ENCODE results near the gene LPAR1.
A peak's percentile ranks its signal among the peaks of the same experiment; 100 is the strongest.

Gene LPAR1

DNA sequence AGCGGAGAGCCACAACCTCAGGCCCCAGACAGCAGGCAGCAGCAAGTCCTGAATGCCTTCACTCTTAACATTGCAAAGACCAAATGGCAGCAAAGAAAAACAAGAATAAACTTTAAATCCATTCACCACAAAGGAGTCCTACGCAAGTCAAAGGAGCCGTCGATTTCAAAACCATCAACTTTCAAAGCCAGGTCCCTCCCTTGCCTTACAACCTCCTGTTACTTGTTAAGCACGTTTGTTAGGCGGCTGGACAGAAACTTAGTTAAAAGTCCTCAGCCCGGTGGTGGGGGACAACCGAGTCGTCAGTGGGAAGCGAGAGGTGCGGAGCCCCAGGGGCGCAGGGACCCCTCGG is 938 bp downstream of the LPAR1 start:
- DNase-seq: peak; percentile 13 to 44 (median 22)

DNA sequence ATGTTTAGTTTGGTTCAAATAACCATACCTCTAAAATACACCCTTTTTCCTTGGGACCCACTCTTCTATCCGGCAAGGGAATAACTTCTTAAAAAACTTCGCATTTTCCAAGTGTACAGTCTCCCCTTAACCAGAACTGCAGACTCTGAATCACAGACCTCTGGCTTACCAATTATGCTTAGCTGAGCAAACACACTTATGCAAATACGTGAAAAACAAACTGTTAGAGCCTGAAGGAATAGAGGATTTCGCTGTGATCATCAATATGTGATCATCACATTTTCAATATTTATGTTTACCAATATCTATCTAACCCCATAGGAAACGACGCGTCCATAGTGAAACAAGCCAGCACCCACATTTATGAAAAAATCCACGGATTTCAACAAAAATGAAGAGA is 1.3 kb downstream of the LPAR1 start:
- DNase-seq: peak in 2 of 4 experiments; percentile 13 to 20

DNA sequence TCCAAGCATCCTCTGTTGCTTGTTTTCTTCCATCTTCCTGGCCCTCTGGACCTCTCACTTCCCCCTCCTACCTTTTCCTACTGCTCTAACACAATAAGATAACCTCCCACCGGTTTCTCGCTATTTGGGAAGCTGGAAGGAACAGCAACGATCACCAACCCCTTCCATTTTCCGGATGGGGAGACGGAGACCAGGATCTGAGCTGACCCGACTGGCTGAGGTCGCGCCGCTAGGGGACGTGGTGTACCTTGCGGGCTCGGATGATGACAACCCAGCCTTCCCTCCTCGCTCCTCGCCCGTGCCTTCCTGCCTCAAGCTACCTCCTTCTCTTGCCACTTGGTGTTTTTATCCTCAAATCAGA is 1.9 kb downstream of the LPAR1 start:
- DNase-seq: peak; percentile 43 to 78 (median 66)

DNA sequence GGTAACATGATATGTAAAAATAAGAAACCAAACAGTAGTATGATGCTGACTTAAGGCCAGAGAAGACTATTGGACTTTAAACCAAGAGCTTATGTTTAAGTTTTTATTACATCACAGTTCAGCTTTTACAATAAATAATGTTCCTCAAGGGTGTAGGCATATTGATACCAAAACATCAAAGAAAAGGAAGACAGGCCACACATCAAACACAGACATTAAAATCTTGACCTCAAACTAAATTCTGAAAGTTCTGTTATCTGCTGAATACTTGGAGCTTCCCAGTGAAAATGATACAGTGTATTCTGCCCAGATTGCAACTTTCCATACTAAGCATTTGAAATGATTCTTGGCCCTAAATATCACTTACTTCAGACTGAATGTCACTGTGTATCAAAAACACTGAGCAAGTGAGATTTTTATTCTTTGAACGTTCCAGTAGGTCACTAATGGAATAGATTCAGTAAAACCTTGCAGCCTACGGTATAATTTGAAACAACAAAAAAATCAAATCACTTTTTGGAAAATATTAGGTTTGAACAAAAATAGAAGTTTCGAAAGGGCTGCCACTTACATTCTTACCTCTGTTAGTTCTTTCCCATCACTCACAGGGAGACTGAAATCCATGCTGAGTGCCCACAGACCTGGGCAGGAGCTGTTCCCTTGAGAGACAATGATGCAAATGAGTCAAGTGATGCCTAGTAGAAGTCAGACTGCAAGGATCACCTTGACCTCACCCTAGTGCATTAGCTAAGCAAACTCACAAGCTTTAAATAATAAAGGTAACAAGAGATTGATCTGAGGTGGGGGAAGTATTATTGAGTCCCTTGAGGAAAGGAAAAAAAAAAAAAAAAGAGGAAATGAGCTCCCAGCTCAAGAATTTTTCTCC is 2.5 kb downstream of the LPAR1 start:
- DNase-seq: no peak

DNA sequence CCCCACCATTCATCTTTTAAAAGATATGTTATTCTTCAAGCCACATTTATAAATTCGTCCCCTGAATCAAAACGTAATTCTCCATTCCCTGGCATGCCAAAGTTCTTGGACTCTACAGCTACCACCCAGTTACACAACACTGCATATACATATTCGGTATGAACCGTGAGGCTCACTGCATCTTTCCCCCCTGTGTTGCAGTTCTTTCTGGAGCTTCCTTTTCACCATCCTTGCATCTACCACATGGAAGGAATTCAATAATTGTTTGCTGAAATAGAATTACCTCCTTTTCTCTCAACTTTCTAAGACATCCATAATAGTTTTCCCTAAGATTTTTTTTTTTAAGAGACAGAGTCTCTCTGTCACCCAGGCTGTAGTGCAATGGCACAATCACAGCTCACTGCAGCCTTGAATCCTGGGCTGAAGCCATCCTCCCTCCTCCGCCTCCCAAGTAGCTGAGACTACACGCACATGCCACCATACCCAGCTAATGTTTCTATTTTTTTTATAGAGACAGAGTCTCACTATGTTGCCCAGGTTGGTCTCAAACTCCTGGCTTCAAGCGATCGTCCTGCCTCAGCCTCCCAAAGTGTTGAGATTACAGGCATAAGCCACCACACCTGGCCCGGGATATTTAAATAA is 3.3 kb downstream of the LPAR1 start:
- DNase-seq: peak in 2 of 4 experiments; percentile 5 to 10

DNA sequence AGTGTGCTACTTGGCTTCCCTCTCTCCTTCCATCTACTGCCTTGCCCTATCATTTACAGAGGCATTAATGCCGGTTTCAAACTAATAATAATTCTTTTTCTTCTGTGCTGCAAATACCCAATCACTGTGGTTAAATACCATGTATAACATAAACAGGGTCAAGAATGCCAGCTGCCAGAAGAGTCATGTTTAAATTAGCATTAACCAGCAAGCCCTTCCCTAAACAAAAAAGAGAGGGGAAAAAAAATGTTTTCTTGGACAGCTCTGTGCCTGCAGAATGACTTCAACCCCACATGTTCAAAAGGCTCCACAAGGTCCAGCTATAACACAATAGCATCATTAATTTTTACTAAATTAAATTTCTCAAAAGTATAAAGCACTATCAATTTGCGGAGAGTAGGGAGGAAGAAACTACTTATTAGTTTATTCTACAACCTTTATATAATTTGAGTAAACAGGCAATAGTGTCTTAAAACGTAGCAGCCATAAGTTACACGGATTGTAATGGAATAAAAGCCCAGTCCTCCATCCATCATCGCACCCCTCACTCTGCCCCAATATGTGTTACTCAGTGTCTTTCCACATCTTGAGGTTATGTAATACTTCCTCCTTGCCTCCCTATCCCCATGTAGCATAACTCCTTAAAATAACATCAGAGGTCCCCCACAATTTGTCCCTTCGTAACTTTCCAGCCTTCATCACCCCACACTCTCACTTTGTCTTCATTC is 3.9 kb downstream of the LPAR1 start:
- DNase-seq: peak in 2 of 4 experiments; percentile 36 to 42

DNA sequence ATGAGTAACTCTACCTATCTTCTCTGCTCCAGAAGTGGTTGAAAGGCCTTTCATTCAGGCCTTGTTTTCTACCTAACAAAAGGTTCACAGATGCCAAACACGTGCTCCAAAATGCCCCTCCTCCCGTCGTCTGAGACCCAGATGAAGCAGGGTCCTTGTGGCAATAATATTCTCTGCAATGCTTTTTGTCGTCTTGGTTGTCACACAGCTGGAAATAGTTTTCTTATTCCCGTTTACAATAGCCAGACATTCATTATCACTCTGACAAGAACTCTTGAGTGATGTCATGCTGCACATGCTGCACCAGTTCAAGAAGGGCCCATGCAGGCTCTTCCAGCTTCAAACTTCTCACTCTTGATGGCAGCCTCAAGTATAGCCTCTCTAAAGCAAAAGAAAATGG is 7.8 kb downstream of the LPAR1 start:
- DNase-seq: peak in 1 of 4 experiments; percentile 16

DNA sequence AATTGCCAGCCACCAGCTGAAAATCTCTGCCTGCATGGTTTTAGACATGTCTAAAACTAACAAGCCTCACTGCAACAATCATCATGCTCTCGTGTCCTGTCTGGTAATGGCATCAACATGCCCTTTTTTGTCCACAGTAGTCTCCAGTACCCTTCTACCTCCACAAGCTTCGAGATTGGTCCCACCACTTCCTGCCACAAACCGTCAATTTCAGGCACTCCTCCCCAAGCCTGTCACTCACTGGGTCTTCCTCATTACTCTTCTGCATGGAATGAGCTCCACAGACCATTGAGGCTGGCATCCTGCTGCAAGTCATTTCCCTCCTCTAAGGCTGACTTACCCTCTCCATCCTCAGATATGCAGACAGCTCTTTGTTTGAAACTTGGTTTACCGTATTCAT is 9.0 kb downstream of the LPAR1 start:
- peak in 3 of 4 experiments; percentile 24 to 32 (median 28) for DNase-seq

DNA sequence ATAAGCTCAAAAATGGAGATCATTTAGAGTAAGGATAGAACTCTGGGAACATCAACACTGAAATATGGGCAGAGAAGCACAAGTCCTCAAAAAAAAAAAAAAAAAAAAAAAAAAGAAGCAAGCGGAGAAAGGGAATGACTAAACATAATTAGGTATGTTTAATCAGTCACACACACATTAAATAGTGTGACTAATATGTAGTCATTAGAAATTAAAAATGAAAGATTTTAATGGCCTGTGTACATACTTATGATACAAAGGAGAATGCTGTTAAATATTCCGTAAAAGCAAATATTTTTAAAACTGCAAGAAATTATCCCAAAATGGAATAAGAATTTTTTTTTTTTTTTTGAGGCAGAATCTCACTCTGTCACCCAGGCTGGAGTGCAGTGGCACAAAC is 10.5 kb downstream of the LPAR1 start:
- DNase-seq: no peak

DNA sequence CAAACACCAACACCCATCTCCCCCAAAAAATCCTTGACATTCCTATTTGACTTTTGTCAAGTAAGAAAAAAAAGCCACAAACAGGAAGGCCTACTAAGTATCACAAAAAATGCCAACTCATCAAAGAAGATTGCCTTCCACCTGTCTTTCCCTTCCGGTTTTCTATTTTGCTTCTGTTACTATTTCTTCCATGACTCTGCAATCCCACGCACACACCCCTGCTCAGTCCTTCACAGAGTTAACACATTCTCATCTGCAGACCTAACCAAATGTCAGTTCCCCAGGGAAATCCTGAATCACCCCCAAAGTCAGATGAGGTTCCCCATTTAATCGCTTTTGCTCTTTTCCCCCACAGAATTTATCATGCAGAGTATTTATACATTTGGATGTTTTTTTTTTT is 15.1 kb downstream of the LPAR1 start:
- peak; percentile 50 to 80 (median 58) for DNase-seq

DNA sequence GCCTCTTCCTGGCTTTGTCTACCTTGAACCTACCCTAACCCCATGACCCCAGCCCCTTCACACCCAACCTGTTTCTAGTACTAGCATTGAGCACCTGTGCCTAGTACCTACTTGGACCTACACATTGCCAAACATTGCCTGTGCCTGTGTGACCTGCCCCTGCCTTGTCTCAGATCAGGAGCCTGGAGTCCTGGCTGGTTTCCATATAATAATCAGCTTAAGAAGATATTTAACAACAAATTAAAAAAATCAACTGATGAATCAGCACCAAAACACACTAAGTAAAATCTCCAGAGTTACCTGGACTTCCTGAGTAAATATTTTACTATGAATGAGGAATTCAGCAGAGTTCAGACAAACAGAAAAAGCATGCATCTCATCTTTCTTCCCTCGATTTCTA is 17.7 kb downstream of the LPAR1 start:
- no peak for DNase-seq

DNA sequence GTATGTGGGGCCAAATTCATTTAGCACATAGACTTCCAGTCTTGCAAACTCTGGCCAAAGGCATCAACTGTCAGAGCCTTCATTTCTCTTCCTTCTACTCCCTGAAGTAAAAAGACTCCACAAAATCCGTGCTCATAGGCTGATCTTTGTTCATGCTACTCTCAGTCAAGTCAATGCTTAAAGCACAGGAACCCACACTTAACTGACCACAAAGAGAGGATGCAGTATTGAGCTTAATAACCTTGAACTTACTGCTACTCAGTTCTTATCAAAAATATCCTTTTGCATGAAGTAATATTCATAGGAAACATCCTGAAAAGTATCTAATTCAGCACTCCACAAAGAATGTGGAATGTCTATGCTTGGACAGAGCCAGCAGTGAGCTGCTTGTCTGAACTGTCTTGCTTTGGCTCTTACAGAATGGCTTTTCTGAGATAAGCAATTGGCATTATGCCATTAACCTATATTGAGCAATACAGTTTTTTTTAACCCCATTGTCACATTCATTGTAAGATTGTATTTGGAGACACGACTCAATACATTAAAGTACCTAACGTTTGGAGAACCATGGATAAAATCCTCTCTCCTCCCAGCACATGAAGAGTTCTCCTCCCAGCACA is 21.7 kb downstream of the LPAR1 start:
- peak in 2 of 4 experiments; percentile 36 to 52 for DNase-seq

DNA sequence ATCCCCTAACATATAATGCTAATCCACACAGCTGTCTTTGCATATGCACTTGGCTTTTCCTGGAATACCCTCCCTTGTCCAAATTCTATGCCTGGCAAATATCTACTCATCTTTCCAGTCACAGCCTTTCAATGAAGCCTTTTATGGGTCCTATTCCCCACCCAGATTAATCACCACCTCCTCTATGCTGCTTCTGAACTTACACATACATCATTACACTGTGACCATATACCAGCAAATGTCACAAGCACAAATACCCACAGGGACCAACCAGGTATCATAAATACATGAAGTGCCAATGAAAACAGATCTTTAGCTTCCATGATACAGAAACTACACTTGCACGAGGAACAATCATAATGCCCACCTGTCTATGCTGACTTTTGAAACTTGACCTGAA is 22.3 kb downstream of the LPAR1 start:
- DNase-seq: no peak

DNA sequence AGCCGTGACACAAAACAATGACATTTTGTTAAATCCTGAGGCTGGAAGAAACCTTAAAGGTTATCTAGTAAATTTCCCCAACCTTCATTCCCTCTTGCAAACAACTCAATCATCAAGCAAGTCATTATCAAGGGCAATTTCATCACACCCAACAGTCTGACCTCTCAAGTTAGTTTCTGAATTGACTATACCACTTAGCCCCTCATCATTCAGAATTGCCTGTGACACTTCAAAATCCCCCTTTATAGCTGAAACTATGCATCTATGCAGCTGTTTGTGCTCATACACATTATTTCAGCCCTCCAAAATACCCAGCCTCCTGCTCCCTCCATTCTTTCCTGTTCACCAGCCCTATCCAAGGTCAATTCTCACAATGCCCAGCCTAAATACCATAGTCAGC is 24.6 kb downstream of the LPAR1 start:
- no peak for DNase-seq

DNA sequence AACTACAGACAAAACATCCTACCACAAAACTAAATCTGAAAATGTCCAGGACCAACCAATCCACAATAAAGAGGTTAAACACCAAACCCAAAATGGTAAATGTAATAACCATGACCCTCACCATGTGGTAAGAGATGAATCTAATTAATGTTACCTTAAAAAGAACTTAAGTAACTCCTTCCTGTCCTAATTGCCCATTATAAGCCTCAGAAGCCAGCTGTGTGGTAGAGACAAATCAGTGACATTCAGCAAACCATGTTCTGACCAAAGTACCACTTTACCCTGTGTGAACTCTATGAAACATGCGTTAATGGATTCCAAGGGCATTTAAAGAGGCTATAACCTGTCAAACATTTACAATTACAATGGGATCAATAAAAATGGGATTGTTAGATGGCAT is 25.0 kb downstream of the LPAR1 start:
- DNase-seq: no peak

DNA sequence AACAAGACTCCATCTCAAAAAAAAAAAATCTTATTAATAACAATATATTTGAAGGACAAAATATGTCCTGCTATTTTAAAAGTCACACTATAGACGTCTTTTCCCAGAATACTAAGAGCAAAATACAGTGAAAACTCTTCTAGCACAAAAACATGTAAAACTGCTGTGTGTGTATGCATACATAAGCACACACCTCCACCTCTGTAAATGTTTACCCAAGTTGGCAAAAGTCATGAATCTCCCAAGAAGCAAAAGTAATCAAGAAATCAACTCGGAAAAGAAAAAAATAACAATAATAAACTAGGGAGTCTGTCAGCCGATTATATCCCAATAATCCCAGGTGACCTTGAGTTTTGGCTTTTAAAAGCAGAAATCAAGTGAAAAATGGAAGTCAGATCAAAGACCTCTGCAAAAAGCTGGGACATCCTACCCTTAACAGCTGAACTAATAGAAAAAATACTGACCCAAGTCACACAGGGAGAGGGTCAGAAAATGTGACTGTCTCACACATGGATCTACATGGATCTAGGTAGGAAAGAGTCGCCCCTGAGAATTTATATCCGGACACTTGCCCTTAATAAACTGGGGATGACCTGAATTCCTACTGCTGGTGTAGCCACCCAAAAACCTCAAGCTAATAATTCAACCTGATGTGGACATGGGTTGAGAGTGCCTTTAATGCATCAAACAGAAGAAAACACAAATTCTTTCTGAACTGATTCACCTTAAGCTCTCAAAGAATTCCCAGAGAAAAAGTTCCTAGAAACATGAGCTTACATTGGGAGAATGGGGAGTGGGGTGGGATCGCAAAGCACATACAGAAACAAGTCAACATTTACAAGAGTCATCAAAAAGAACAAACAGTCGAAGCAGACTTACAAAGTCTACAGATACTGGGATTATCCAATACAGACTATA is 29.9 kb downstream of the LPAR1 start:
- no peak for DNase-seq

DNA sequence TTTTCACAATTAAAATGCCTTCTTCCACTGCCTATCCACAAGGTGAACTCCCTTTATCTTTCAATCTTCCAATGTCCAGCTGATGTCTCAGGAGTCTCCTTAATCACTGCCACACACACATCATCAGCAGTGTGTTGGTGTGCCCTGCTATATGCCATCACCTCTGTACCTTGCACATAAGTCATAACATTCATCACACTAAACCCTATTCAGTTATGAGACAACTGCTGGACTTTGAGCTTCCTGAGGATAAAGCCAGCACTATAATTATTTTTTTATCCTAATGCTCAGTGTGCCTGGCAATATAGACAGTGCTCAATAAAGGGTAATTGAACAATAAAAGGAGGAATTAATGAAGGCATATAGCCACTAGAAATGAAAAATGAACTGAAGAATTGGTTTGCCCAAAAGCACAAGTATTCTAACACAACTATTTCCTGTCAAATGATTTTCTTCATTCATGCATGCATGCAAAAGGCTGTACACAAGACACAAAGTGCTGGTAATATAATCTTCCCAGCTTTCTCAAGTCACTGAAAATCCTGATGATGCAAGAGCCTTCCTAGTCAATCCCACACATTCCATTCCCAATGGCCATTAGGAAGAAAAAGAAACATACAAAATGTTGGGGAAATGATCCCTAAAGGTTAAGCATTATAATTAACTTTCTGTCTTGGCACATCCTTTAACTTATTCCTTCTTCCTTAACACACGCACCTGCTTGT is 32.4 kb downstream of the LPAR1 start:
- no peak for DNase-seq

DNA sequence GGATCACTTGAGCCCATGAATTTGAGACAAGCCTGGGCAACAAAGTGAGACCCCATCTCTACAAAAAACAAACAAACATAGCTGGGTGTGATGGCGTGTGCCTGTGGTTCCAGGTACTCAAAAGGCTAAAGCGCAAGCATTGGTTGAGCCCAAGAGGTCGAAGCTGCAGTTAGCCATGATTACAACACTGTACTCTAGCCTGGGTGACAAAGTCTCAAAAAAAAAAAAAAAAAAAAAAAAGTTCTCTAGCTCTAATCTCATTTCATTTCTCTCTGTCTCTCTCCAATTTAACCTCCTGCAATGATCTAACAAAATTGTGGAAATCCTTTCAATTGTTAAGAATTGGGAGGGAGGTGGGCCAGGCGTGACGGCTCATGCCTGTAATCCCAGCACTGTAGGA is 33.3 kb downstream of the LPAR1 start:
- no peak for DNase-seq

DNA sequence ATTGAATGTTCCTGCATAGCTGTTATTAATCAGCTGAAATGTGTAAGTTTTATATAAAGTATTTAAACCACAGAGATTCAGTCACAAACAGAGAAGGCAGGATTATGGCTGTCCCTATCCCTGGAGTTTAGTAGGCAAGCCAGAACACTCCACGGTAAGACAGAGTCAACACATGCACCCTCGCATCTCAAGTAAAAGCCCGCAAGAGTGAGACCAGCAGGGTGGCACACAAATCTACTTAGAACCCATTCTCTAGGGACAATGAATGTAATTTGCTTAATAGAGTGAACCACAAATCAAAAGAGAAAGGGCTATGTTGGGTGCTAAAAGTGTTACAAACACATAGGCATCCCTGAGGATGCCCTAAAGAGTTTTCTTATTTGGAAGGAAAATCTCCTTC is 35.1 kb downstream of the LPAR1 start:
- no peak for DNase-seq

DNA sequence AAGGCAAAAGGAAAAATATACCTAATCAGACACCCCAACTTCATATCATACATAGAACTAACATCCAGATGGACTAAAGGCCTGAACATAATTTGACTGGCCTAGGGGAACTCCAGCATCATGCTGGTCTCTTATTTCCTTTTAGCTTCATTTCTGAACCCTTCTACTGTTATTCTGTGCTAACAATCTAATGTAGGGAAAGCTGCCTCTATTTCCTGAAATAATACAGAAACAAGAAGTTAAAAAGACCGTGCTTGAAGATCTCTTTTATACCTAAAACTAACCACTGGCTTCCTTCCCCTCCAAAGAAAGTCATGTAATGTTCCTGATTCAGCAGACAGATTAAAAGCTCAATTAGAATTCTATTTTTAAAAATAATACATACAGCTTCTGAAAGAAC is 36.7 kb downstream of the LPAR1 start:
- peak in 3 of 4 experiments; percentile 12 to 64 (median 48) for DNase-seq

DNA sequence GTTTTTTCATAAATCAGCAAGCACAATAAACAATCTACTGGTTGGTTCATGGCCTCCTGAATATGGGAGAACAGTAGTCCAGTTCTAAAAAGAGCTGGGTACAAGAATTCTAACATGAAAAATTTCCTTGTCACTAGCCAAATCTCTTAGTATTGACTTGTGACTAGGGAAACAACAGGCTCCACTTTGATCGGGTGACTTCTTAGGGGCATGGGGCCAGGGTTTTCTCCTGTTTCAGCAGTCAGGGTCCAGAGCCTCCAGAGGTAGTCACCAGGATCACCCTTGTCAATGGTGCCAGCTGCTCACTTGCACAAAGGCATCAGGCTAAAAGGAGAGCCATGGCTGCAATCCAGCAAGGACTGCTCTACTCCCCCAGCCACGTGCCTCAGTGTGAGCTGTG is 38.1 kb downstream of the LPAR1 start:
- DNase-seq: no peak
